HepG2 (cell line): ENCODE measurements around the gene PSMD5.

Experiments used
- CHD4 ChIP-seq: fragments of 200-600 bp; sonication (generic); IDR thresholded peaks from 2 replicates; pipeline ENCODE4 v1.7.0; 2017; ENCODE audit warnings: mild to moderate bottlenecking, low read length, borderline replicate concordance
- EP300 ChIP-seq, 3 experiments: sonication (generic) in 1 of 3; formaldehyde crosslinking in 1 of 3; IDR thresholded peaks; 2 replicates each; pipeline versions ENCODE4 v1.5.1 to v1.6.1; 2011 to 2020; ENCODE audit warnings: low read depth in 2 of 3, low read length in 2 of 3, borderline replicate concordance in 1 of 3, improper control_type of control experiment in 1 of 3, mild to moderate bottlenecking in 1 of 3, missing genetic modification reagents in 1 of 3, moderate library complexity in 1 of 3
- MEF2D ChIP-seq: sonication (generic); formaldehyde crosslinking; IDR thresholded peaks from 2 replicates; pipeline ENCODE4 v1.5.1; 2020; ENCODE audit warnings: mild to moderate bottlenecking, missing genetic modification reagents
- MYC ChIP-seq: sonication (generic); formaldehyde crosslinking; IDR thresholded peaks from 2 replicates; pipeline ENCODE4 v1.9.0; 2021; ENCODE audit warnings: missing genetic modification reagents, borderline replicate concordance
- NR2C2 ChIP-seq: sonication (generic); formaldehyde crosslinking; IDR thresholded peaks from 2 replicates; pipeline ENCODE4 v1.4.0; 2020; ENCODE audit warnings: missing genetic modification reagents, mild to moderate bottlenecking, moderate library complexity, borderline replicate concordance
- SMAD9 ChIP-seq: sonication (generic); formaldehyde crosslinking; IDR thresholded peaks from 2 replicates; pipeline ENCODE4 v1.5.1; 2020; ENCODE audit warnings: mild to moderate bottlenecking, missing genetic modification reagents
- TP53 ChIP-seq: sonication (generic); formaldehyde crosslinking; conservative IDR thresholded peaks from 2 replicates; pipeline ENCODE4 v1.4.0; 2020; ENCODE audit warnings: missing genetic modification reagents
- ZNF775 ChIP-seq: sonication (generic); formaldehyde crosslinking; IDR thresholded peaks from 2 replicates; pipeline ENCODE4 v1.4.0; 2020; ENCODE audit warnings: missing genetic modification reagents, mild to moderate bottlenecking, moderate library complexity, borderline replicate concordance
- ZNF841 ChIP-seq: sonication (generic); formaldehyde crosslinking; IDR thresholded peaks from 2 replicates; pipeline ENCODE4 v1.8.1; 2023; ENCODE audit warnings: missing genetic modification reagents, borderline replicate concordance

DNA sequence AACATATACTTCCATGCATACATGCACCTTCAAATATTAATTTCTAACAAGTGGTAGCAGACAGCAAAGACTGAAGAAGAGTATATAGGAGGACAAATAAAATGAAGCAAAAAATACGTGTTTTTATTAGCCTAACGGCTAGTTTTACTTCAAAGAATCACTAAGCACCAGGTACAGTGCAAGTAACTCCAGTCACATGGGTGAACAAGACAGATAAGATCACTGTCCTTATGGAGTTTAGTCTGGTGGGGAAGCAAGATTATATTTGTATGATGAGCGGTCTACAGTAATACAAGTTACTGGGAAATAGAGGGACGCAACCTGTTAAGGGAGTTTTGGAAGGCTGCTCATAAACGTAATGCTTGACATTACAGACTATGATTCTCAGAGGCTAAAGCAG lies 65.5 kb downstream of the PSMD5 start:
- no peak for TF ChIP-seq CHD4
- no peak for TF ChIP-seq ZNF775 (CRISPR knock-in tag)
- TF ChIP-seq EP300 (IDR thresholded peaks at IDR 0.05; ENCODE audit: low read depth in 2 of 2, low read length in 2 of 2), result no peak
- no peak for TF ChIP-seq EP300 (CRISPR knock-in tag; IDR thresholded peaks at IDR 0.05; ENCODE audit: borderline replicate concordance)
- no peak for TF ChIP-seq TP53 (CRISPR knock-in tag)
- no peak for TF ChIP-seq SMAD9 (CRISPR knock-in tag)
- TF ChIP-seq ZNF841 (CRISPR knock-in tag), result no peak
- TF ChIP-seq MYC (CRISPR knock-in tag), result no peak
- TF ChIP-seq MEF2D (CRISPR knock-in tag), result no peak
- no peak for TF ChIP-seq NR2C2 (CRISPR knock-in tag)
